NCI-H2029 treated with DMSO at 0.1 percent for 48 hours (cell line): Measurements from ENCODE around the gene SIGLEC9.

Experiments used
- DNase-seq: peaks from one replicate; lab custom pipeline; 2025; lab: John Stamatoyannopoulos, UW

Gene SIGLEC9

GRCh38 chr19:51097166-51097738 lies 27.5 kb upstream of the SIGLEC9 start:
- peak; percentile 40 for DNase-seq

GRCh38 chr19:51097796-51098195 lies 26.9 kb upstream of the SIGLEC9 start:
- DNase-seq: no peak

DNA sequence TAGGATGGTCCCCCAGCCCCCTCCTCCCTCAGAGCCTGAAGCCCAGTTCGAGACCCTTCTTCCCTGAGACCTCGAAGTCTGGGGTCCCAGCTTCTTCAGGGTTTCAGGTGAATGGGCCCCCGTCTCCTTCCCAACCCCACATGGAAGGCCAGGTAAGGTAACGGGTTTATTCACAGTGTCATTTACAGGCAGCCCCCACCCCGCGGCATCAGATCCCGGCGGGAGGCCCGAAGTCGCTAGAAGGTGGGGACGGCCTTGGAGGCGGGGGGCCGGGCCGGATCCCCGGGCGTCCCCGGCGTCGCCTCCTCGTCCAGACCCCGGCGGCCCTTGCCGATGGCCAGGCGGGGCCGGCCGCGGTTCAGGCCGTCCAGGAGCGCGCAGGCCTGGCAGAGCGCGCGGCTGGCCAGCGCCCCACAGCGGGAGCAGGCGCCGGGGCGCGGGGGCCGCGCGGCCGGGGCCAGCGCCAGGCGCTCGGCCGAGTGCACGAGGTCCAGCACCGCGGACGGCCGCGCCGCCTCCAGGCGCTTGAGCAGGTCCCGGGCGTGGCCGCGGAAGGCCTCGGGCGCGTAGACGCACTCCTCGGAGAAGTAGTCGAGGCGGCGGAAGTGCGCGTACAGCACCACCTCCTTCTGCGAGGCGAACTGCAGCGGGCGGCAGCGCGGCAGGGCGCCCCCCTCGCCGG lies 26.2 kb upstream of the SIGLEC9 start:
- no peak for DNase-seq

- DNase-seq: no peak
Measured at GRCh38 chr19:51099047-51099382, 25.7 kb upstream of the SIGLEC9 start.

DNA sequence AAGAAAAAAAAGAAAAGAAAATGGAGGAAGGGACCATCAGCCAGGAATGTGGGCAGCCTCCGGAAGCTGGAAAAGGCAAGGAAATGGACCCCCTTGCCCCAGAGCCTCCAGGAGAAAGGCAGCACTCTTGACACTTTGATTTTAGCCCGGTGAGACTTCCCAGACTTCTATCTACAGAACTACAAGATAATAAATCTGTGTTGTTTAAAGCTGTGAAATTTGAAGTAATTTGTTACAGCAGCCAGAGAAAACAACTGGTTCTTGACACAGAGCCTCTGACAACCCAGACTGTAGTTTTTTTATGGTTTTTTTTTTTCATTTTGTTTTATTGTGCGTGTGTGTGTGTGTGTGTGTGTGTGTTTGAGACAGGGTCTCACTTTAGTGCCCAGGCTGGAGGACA lies 24.1 kb upstream of the SIGLEC9 start:
- no peak for DNase-seq

DNA sequence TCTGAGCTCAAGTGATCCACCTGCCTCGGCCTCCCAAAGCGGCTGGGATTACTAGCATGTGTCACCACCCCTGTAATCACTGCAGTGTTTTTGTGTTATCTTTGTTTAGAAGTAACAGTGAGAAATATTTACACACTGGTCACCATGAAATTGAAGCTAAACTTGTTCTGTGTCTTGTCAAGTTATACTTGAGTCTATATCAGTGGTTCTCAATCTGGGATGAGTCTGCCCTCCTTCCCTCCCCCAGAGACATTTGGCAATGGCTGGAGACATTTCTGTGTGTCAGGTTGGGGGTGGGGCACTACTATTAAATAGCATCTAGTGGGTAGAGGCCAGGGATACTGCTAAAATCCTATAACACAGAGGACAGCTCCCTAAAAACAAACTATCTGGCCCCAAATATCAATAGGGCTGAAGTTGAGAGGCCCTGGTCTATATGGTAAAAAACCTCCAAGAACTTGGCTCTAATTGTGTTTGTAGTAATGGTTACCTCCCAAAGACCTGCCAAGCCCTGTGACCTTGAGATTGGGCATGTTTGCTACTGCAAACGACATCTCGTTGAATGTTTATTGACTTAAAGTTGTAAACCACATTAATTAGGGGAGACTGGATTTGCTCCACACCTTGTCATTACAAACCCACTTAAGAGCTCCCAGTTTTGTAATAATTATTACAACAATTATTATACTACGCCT lies 23.4 kb upstream of the SIGLEC9 start:
- no peak for DNase-seq

DNA sequence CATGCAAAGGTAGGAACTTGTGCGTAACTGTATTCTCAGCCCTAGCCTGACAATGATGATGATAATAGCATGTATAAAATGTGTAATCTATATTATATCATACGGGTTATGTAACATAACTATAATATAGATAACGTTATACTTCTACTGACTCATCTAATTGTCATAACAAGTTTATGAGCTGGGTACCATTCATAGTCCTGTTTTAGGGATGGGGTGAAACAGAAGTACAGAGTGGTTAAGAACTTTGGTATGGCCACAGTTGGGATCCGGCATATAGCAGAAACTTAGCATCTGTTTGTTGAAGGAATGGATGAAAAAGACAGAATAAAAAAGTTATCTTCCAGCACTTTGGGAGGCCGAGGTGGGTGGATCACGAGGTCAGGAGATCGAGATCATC lies 21.7 kb upstream of the SIGLEC9 start:
- DNase-seq: no peak

DNA sequence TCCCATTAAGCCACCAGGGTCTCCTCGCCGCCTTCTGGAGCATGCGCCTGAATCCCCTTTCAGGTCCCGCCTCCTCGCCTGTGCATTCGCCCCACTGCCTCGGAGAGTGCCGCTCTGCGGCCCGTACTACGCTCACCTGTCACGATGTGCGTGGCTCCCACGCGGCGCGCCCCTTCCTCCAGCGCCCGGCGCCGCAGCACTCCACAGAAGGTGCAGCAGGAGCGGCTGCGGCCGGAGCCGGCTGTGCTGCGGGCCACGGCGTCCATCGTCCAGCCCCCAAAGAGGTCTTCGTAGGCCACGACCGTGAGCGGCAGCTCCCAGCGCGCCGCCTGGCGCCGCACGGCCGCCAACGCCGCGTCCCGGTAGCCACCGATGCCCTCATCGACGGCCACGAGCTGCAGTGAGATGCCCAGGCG lies 20.8 kb upstream of the SIGLEC9 start:
- no peak for DNase-seq

GRCh38 chr19:51107406-51108065 lies 17.2 kb upstream of the SIGLEC9 start:
- no peak for DNase-seq

DNA sequence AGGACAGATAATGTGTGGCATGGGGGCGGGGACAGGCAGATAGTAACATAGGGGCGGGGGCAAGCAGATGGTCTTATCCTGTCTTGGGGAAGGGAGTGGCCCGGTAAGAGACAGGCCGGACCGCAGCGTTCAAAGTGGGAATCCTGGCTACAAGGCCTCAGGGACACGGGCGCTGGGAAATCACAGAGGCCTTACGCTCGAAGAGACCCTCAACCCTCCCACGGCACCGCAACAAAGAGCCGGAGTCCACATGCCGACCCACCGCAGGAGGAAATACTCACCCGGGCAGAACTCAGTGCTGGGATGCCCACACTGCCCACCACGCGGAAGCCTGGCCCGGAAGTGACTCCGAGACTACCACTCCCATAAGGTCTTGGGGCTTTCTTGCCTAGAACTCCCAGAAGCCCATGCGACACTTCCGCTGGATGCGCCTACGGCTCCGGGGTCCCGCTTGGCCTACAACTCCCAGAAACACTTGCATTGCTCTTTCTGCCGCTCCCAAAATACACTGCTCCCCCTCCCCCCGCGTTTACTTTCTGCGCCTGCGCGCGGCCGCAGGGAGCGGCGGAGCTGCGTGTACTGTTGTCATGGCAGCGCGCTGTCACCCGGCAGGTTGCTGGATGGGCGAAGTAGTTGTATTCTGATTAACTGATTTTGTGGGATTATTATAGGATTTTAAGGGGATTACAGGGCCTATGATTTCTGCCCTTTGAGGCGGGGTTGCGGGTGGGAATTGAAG lies 16.5 kb upstream of the SIGLEC9 start, which contains the start of gene CTU1:
CTU1 (minus strand) TSS at position 344 of the 739 bp plus-strand sequence. CDS start 3,840 bp downstream, outside the sequence.
- DNase-seq: peak; percentile 96

DNA sequence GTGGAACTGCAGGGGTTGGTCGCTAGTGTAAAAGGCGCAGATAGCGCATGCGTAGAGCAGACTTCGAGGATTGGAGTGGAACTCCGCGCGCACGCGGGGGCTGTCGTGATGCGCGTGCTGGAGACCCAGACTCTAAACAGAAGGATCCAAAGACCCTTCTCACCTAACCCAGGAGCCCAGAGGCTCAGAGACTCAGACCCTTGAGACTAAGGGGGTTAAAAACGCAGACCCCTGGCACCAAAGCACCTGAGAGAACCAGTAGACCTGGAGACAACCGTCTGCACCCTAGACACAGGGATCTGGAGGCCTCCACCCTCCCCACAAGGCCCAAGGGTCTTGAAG lies 15.9 kb upstream of the SIGLEC9 start:
- no peak for DNase-seq

- no peak for DNase-seq
Measured at GRCh38 chr19:51110666-51110971, 14.1 kb upstream of the SIGLEC9 start.

GRCh38 chr19:51111606-51112005 lies 13.1 kb upstream of the SIGLEC9 start:
- no peak for DNase-seq

DNA sequence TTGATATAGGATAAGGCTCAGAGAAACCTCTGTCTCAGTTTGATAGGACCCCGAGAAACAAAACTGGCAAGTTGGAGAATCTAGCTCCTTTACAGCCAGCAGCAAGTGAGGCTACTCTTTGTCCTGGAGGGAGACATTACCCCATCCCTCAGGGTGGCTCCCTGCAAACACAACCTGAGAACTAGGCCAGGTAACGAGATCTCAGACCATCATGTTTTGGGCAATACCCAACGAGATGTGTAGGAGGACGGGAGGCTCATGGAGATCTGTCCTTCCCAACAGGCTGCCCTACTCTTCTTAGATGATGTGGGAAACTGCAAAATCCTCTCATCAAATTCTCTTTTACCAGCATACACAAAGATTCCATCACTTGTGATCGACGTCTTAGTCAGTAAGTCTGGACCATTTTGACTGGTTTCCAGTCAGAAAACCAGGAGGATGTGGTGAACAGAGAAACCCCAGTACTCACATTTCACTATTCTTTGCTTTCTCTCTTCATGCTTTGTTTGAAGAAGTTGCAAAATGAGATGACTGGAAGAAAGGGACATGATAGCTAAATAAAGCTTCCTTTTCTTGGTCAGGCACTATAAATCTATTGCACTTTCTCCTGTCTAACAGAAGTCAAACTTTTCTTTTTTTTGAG lies 10.5 kb upstream of the SIGLEC9 start:
- no peak for DNase-seq

GRCh38 chr19:51116736-51117286 lies 7.9 kb upstream of the SIGLEC9 start:
- no peak for DNase-seq

GRCh38 chr19:51119101-51119500 lies 5.6 kb upstream of the SIGLEC9 start:
- no peak for DNase-seq

DNA sequence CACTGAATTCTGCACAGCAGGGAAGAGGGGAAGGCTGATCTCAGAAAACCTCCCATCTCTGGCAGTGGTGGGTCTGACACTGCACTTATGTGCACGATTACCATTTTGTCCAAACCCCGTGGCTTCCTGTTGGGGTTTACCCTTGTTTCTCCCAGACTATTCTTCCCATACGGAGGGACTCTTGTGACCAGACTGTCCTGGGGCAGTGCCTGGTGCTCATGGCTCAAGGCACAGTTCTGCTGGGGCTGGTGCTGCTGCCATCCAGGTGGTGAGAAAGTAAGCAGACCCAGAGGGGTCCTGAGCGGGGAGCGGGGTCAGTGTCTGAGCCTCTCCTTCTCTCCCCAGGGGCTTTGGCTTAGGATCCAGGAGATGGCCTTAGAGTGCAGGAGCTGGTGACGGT lies 5.1 kb upstream of the SIGLEC9 start:
- DNase-seq: no peak

- no peak for DNase-seq
Measured at GRCh38 chr19:51120160-51120559, 4.5 kb upstream of the SIGLEC9 start.

GRCh38 chr19:51121257-51121656 lies 3.4 kb upstream of the SIGLEC9 start:
- no peak for DNase-seq

- DNase-seq: no peak
Measured at GRCh38 chr19:51122112-51122981, 2.4 kb upstream of the SIGLEC9 start.

GRCh38 chr19:51123381-51123800 lies 1.3 kb upstream of the SIGLEC9 start:
- no peak for DNase-seq
